HEK293 (cell line): ENCODE measurements around the gene NEU4.
"Not testable (repeated sequence)": the region's sequence is repeated elsewhere in the genome, so short reads cannot be mapped to it uniquely, and the experiment has no call there.

ENCODE experiments used
- CTCF ChIA-PET: fragments of 350-600 bp; formaldehyde crosslinking; extraction: SDS; loops from one replicate; lab custom pipeline; 2021; ENCODE audit warnings: antibody characterized with exemption; lab: Yijun Ruan, JAX
- POLR2A ChIA-PET: fragments of 300-600 bp; formaldehyde crosslinking; extraction: SDS; loops from one replicate; lab custom pipeline; 2020; ENCODE audit warnings: antibody characterized with exemption, inconsistent platforms; lab: Yijun Ruan, JAX
- H3K27ac ChIP-seq: fragments of 200-500 bp; sonication (Bioruptor generic); 2 replicates; pipeline ENCODE4 v1.5.1; 2014; ENCODE audit warnings: low read depth, low read length, control low read depth, inconsistent platforms; ENCODE audit errors: extremely low read depth
- H3K36me3 ChIP-seq, 2 experiments: fragments of 200-500 bp in 1 of 2; sonication (Bioruptor generic) in 1 of 2; 1 replicate in 1 of 2; 2 replicates in 1 of 2; pipeline ENCODE4 v1.5.1; 2014 to 2017; ENCODE audit warnings: inconsistent platforms in 2 of 2, low read length in 2 of 2; ENCODE audit not compliant: control insufficient read depth in 2 of 2, insufficient read depth in 1 of 2
- H3K4me1 ChIP-seq: fragments of 200-500 bp; sonication (Bioruptor generic); 2 replicates; pipeline ENCODE4 v1.5.1; 2014; ENCODE audit warnings: mild to moderate bottlenecking, low read length, inconsistent platforms; ENCODE audit not compliant: control insufficient read depth, insufficient read depth
- H3K4me3 ChIP-seq: 2 replicates; pipeline ENCODE4 v1.5.1; 2011; ENCODE audit warnings: low read depth, mild to moderate bottlenecking, control low read depth, low read length, moderate library complexity
- H3K9me3 ChIP-seq: fragments of 200-500 bp; sonication (Bioruptor generic); 2 replicates; pipeline ENCODE4 v1.5.1; 2014; ENCODE audit warnings: low read depth, low read length, inconsistent platforms; ENCODE audit not compliant: control insufficient read depth, insufficient read depth
- GLI4 ChIP-seq: fragments of 450-650 bp; formaldehyde crosslinking; IDR thresholded peaks from 2 replicates; pipeline ENCODE4 v1.5.1; 2016; ENCODE audit warnings: missing biosample characterization, missing genetic modification characterization
- KLF7 ChIP-seq: fragments of 450-650 bp; formaldehyde crosslinking; IDR thresholded peaks from 2 replicates; pipeline ENCODE4 v1.5.1; 2016; ENCODE audit warnings: missing biosample characterization, missing genetic modification characterization, borderline replicate concordance
- KLF8 ChIP-seq: fragments of 450-650 bp; formaldehyde crosslinking; IDR thresholded peaks from 2 replicates; pipeline ENCODE4 v1.5.1; 2016; ENCODE audit warnings: missing biosample characterization, missing genetic modification characterization
- YY2 ChIP-seq: fragments of 450-650 bp; formaldehyde crosslinking; IDR thresholded peaks from 2 replicates; pipeline ENCODE4 v1.5.1; 2016; ENCODE audit warnings: missing biosample characterization, missing genetic modification characterization
- ZBTB17 ChIP-seq: fragments of 450-650 bp; formaldehyde crosslinking; IDR thresholded peaks from 2 replicates; pipeline ENCODE4 v1.5.1; 2016; ENCODE audit warnings: missing biosample characterization, missing genetic modification characterization
- ZBTB48 ChIP-seq: fragments of 450-650 bp; formaldehyde crosslinking; IDR thresholded peaks from 2 replicates; pipeline ENCODE4 v1.5.1; 2016; ENCODE audit warnings: missing biosample characterization, missing genetic modification characterization
- ZNF747 ChIP-seq: fragments of 450-650 bp; formaldehyde crosslinking; IDR thresholded peaks from 2 replicates; pipeline ENCODE4 v1.5.1; 2016; ENCODE audit warnings: missing biosample characterization, missing genetic modification characterization
- TF ChIP-seq, protein P1 (sequence below): fragments of 450-650 bp; formaldehyde crosslinking; IDR thresholded peaks from 2 replicates; pipeline ENCODE4 v1.5.1; 2016; ENCODE audit warnings: missing biosample characterization, missing genetic modification characterization
- TF ChIP-seq, protein P2 (sequence below): fragments of 450-650 bp; IDR thresholded peaks from 2 replicates; pipeline ENCODE4 v1.5.1; 2018; ENCODE audit warnings: missing biosample characterization, missing genetic modification characterization
- TF ChIP-seq, protein P3 (sequence below): fragments of 450-650 bp; formaldehyde crosslinking; IDR thresholded peaks from 2 replicates; pipeline ENCODE4 v1.5.1; 2016; ENCODE audit warnings: missing biosample characterization, missing genetic modification characterization
- TF ChIP-seq, protein P4 (sequence below): fragments of 450-650 bp; formaldehyde crosslinking; IDR thresholded peaks from 2 replicates; pipeline ENCODE4 v1.5.1; 2016; ENCODE audit warnings: missing biosample characterization, missing genetic modification characterization

Gene NEU4

DNA sequence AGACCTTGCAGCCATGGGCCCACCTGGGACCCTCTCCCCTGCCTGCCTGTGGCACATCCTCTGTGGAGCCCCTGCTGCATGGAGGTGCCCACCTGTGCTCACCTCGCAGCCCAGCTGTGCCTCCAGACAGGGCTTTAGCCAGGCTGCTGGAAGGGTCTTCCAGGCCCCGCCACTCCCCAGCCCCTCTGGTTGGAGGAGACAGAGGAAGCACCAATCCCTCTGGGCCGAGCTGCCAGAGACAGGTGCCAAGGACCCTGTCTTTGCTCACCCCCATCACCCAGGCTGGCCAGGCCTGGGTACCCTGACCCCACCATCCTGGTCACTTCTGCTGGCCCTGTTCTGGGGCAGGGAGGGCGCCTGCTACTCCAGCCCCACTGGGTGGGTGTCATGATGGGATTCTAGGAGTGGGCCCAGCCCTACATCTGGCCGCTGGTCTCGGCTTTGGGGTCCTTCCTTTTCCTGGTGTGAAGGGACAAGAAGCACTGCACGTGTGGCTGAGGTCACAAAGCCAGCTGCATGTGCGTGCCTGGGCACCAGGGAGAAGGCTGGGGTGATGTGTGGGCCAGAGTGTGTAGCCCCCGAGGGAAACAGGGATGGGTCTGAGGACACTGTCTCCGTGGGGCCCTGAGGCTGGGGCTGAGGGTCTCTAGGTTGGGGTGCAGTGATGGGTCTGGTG, 9.3 kb upstream of the NEU4 start:
- TF ChIP-seq KLF7 (tag by site-specific recombination) (no peak), ZBTB48 (tag by site-specific recombination) (no peak), ZBTB17 (tag by site-specific recombination) (no peak), YY2 (tag by site-specific recombination) (no peak), KLF8 (tag by site-specific recombination) (no peak), GLI4 (tag by site-specific recombination) (no peak), ZNF747 (tag by site-specific recombination) (no peak)
- TF ChIP-seq, protein P1, sequence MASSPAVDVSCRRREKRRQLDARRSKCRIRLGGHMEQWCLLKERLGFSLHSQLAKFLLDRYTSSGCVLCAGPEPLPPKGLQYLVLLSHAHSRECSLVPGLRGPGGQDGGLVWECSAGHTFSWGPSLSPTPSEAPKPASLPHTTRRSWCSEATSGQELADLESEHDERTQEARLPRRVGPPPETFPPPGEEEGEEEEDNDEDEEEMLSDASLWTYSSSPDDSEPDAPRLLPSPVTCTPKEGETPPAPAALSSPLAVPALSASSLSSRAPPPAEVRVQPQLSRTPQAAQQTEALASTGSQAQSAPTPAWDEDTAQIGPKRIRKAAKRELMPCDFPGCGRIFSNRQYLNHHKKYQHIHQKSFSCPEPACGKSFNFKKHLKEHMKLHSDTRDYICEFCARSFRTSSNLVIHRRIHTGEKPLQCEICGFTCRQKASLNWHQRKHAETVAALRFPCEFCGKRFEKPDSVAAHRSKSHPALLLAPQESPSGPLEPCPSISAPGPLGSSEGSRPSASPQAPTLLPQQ (tag by site-specific recombination): no peak
- TF ChIP-seq, protein P2, sequence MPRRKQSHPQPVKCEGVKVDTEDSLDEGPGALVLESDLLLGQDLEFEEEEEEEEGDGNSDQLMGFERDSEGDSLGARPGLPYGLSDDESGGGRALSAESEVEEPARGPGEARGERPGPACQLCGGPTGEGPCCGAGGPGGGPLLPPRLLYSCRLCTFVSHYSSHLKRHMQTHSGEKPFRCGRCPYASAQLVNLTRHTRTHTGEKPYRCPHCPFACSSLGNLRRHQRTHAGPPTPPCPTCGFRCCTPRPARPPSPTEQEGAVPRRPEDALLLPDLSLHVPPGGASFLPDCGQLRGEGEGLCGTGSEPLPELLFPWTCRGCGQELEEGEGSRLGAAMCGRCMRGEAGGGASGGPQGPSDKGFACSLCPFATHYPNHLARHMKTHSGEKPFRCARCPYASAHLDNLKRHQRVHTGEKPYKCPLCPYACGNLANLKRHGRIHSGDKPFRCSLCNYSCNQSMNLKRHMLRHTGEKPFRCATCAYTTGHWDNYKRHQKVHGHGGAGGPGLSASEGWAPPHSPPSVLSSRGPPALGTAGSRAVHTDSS (tag by site-specific recombination): no peak
- TF ChIP-seq, protein P3, sequence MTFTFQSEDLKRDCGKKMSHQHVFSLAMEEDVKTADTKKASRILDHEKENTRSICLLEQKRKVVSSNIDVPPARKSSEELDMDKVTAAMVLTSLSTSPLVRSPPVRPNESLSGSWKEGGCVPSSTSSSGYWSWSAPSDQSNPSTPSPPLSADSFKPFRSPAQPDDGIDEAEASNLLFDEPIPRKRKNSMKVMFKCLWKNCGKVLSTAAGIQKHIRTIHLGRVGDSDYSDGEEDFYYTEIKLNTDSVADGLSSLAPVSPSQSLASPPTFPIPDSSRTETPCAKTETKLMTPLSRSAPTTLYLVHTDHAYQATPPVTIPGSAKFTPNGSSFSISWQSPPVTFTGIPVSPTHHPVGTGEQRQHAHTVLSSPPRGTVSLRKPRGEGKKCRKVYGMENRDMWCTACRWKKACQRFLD (tag by site-specific recombination): no peak
- TF ChIP-seq, protein P4, sequence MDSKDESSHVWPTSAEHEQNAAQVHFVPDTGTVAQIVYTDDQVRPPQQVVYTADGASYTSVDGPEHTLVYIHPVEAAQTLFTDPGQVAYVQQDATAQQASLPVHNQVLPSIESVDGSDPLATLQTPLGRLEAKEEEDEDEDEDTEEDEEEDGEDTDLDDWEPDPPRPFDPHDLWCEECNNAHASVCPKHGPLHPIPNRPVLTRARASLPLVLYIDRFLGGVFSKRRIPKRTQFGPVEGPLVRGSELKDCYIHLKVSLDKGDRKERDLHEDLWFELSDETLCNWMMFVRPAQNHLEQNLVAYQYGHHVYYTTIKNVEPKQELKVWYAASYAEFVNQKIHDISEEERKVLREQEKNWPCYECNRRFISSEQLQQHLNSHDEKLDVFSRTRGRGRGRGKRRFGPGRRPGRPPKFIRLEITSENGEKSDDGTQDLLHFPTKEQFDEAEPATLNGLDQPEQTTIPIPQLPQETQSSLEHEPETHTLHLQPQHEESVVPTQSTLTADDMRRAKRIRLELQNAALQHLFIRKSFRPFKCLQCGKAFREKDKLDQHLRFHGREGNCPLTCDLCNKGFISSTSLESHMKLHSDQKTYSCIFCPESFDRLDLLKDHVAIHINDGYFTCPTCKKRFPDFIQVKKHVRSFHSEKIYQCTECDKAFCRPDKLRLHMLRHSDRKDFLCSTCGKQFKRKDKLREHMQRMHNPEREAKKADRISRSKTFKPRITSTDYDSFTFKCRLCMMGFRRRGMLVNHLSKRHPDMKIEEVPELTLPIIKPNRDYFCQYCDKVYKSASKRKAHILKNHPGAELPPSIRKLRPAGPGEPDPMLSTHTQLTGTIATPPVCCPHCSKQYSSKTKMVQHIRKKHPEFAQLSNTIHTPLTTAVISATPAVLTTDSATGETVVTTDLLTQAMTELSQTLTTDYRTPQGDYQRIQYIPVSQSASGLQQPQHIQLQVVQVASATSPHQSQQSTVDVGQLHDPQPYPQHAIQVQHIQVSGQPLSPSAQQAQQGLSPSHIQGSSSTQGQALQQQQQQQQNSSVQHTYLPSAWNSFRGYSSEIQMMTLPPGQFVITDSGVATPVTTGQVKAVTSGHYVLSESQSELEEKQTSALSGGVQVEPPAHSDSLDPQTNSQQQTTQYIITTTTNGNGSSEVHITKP (tag by site-specific recombination): no peak
- no peaks in the 10 kb centered on the region for H3K36me3 ChIP-seq
- ChIA-PET CTCF (no interaction called here), POLR2A (no interaction called here)
- H3K4me3 ChIP-seq: no peak overlapping the region
- no peaks in the 10 kb centered on the region for H3K9me3 ChIP-seq
- H3K27ac ChIP-seq: no peak overlapping the region
- H3K4me1 ChIP-seq: no peaks in the 10 kb centered on the region

DNA sequence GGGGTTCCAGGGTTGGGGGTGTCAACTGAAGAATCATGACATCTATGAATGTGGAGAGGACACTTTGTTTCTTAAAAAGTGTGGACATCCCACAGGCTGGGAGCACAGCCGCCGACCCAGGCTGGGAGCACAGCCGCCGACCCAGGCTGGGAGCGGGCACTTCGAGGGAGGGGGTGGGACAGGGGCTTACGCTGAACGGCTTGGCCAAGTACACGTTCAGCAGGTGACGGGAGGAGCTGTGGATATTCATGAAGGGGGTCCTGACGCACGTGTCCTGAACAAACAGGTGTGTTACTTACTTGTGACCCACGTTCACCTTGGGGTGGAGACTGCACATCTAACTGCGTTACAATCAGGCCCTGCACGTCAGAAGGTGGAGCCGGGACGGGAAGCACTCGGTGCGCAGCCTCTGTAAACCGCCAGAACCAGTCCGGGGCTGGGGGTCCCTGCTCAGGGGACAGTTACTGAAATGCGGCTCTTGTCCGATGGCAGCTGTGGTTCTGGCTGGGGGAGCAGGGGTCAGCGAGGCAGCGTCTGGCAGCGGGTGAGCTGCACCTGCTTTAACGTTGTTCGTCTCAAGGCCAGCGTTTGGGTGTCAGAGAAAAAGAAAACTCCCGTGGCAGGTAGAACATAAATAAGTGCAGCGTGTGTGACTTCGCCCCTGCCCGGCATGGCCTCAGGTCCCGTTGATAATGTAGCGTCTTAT, 8.6 kb upstream of the NEU4 start:
- H3K4me3 ChIP-seq, H3K27ac ChIP-seq, H3K4me1 ChIP-seq, POLR2A ChIA-PET, CTCF ChIA-PET, H3K36me3 ChIP-seq, H3K9me3 ChIP-seq: not testable (repeated sequence)
